IMR-90 (cell line): Measurements from ENCODE around the gene LAPTM5. TPM values are rescaled to one million over a fixed set of nuclear protein-coding genes. Genes with fewer than 3 reads are reported as not detected.

Experiments used
- ATAC-seq: fragments of 200-7000 bp; cut with Tn5 transposase; 2 replicates; pipeline ENCODE4 v1.9.1; 2020; ENCODE audit warnings: low read depth, mild to moderate bottlenecking, moderate library complexity
- BruUV-seq: library from RNA; stranded (reverse); fragments of 400-500 nt; replicated peaks from 2 replicates; lab custom pipeline; 2021; lab: Mats Ljungman, UMichigan
- CTCF ChIA-PET: fragments of 300-600 bp; formaldehyde crosslinking; extraction: SDS; loops from one replicate; lab custom pipeline; 2021; ENCODE audit warnings: antibody characterized with exemption; lab: Yijun Ruan, JAX
- POLR2A ChIA-PET: fragments of 300-600 bp; sonication (Branson Sonifier 250); formaldehyde crosslinking; loops from one replicate; lab custom pipeline; 2022; ENCODE audit warnings: antibody characterized with exemption; ENCODE audit not compliant: unreplicated experiment; lab: Charles Lee
- DNase-seq: peaks from one replicate; pipeline ENCODE4 v3.0.0; 2013
- H2AFZ ChIP-seq: replicated peaks from 2 replicates; pipeline ENCODE3; 2013; ENCODE audit warnings: low read length, mild to moderate bottlenecking; ENCODE audit not compliant: poor library complexity
- H2AK5ac ChIP-seq: 2 replicates; pipeline ENCODE4 v1.6.1; 2013; ENCODE audit warnings: low read depth, low read length, inconsistent platforms
- H2AK9ac ChIP-seq: replicated peaks from 2 replicates; pipeline ENCODE3; 2013; ENCODE audit warnings: mild to moderate bottlenecking, low read depth, low read length, moderate library complexity; ENCODE audit not compliant: poor library complexity
- H2BK120ac ChIP-seq: 2 replicates; pipeline ENCODE4 v1.6.1; 2013; ENCODE audit warnings: low read depth, low read length, inconsistent platforms
- H2BK15ac ChIP-seq: 3 replicates; pipeline ENCODE4 v1.6.1; 2013; ENCODE audit warnings: low read depth, low read length, inconsistent platforms
- H2BK20ac ChIP-seq: 2 replicates; pipeline ENCODE4 v1.6.1; 2013; ENCODE audit warnings: low read depth, mild to moderate bottlenecking, inconsistent platforms, low read length, moderate library complexity
- H2BK5ac ChIP-seq: 2 replicates; pipeline ENCODE4 v1.6.1; 2013; ENCODE audit warnings: mild to moderate bottlenecking, low read depth, low read length, inconsistent platforms; ENCODE audit not compliant: poor library complexity, severe bottlenecking
- H3K14ac ChIP-seq: replicated peaks from 2 replicates; pipeline ENCODE4 v1.6.1; 2013; ENCODE audit warnings: low read depth, low read length, inconsistent platforms
- H3K18ac ChIP-seq: 2 replicates; pipeline ENCODE4 v1.6.1; 2013; ENCODE audit warnings: low read depth, low read length, control low read depth
- H3K23ac ChIP-seq: 2 replicates; pipeline ENCODE4 v1.6.1; 2013; ENCODE audit warnings: low read depth, low read length, inconsistent platforms
- H3K27ac ChIP-seq: 2 replicates; pipeline ENCODE4 v1.5.1; 2013; ENCODE audit warnings: mild to moderate bottlenecking, control low read depth, low read length; ENCODE audit not compliant: insufficient read depth
- H3K27me3 ChIP-seq: 2 replicates; pipeline ENCODE4 v1.6.1; 2013; ENCODE audit warnings: low read length; ENCODE audit not compliant: control insufficient read depth, insufficient read depth
- H3K36me3 ChIP-seq: 2 replicates; pipeline ENCODE4 v1.6.1; 2013; ENCODE audit warnings: low read length, mixed read lengths; ENCODE audit not compliant: control insufficient read depth, insufficient read depth
- H3K4ac ChIP-seq: 2 replicates; pipeline ENCODE4 v1.6.1; 2013; ENCODE audit warnings: low read depth, low read length, inconsistent platforms
- H3K4me1 ChIP-seq: 2 replicates; pipeline ENCODE4 v1.6.1; 2013; ENCODE audit warnings: low read length, mixed read lengths; ENCODE audit not compliant: control insufficient read depth, insufficient read depth
- H3K4me2 ChIP-seq: 2 replicates; pipeline ENCODE4 v1.6.1; 2013; ENCODE audit warnings: low read depth, mild to moderate bottlenecking, control low read depth, low read length, moderate library complexity
- H3K4me3 ChIP-seq: 2 replicates; pipeline ENCODE4 v1.5.1; 2013; ENCODE audit warnings: low read depth, mild to moderate bottlenecking, control low read depth, low read length, moderate library complexity; ENCODE audit not compliant: insufficient read depth
- H3K56ac ChIP-seq: 2 replicates; pipeline ENCODE4 v1.6.1; 2013; ENCODE audit warnings: low read length, inconsistent platforms; ENCODE audit not compliant: insufficient read depth; ENCODE audit errors: extremely low read depth
- H3K79me1 ChIP-seq, 2 experiments: 2 replicates each; pipeline ENCODE4 v1.6.1; 2013; ENCODE audit warnings: low read length in 2 of 2, inconsistent platforms in 1 of 2, low read depth in 1 of 2
- H3K9ac ChIP-seq: 2 replicates; pipeline ENCODE4 v1.6.1; 2013; ENCODE audit warnings: low read depth, low read length, control low read depth
- H3K9me1 ChIP-seq: 2 replicates; pipeline ENCODE4 v1.6.1; 2013; ENCODE audit warnings: low read length, inconsistent platforms; ENCODE audit not compliant: insufficient read depth
- H3K9me3 ChIP-seq: 2 replicates; pipeline ENCODE4 v1.6.1; 2013; ENCODE audit warnings: low read length; ENCODE audit not compliant: control insufficient read depth, insufficient read depth
- H4K20me1 ChIP-seq: 2 replicates; pipeline ENCODE4 v1.6.1; 2013; ENCODE audit warnings: low read length, inconsistent platforms; ENCODE audit not compliant: insufficient read depth
- H4K5ac ChIP-seq: 2 replicates; pipeline ENCODE4 v1.6.1; 2013; ENCODE audit warnings: mild to moderate bottlenecking, low read depth, low read length, control low read depth
- H4K8ac ChIP-seq, 2 experiments: 2 replicates each; pipeline ENCODE4 v1.6.1; 2013; ENCODE audit warnings: low read depth in 2 of 2, low read length in 2 of 2, control low read depth in 1 of 2, inconsistent platforms in 1 of 2
- H4K91ac ChIP-seq: 2 replicates; pipeline ENCODE4 v1.6.1; 2013; ENCODE audit warnings: low read depth, low read length, inconsistent platforms; ENCODE audit not compliant: insufficient read depth
- BHLHE40 ChIP-seq: fragments of 150-350 bp; IDR thresholded peaks from 2 replicates; pipeline ENCODE4 v1.6.1; 2016; ENCODE audit warnings: mild to moderate bottlenecking, low read depth, low read length
- CEBPB ChIP-seq: IDR thresholded peaks from 2 replicates; pipeline ENCODE4 v1.6.1; 2012; ENCODE audit warnings: low read depth, low read length, improper control_type of control experiment
- CHD1 ChIP-seq: IDR thresholded peaks from 2 replicates; pipeline ENCODE4 v1.6.1; 2012; ENCODE audit warnings: low read depth, low read length, improper control_type of control experiment
- FOS ChIP-seq: fragments of 150-350 bp; IDR thresholded peaks from 2 replicates; pipeline ENCODE4 v1.6.1; 2016; ENCODE audit warnings: low read depth, low read length
- MAFK ChIP-seq: IDR thresholded peaks from 2 replicates; pipeline ENCODE4 v1.6.1; 2012; ENCODE audit warnings: low read depth, low read length, improper control_type of control experiment
- NFE2L2 ChIP-seq: fragments of 150-350 bp; IDR thresholded peaks from 2 replicates; pipeline ENCODE4 v1.6.1; 2016; ENCODE audit warnings: low read depth, mild to moderate bottlenecking, low read length
- POLR2A ChIP-seq: IDR thresholded peaks from 2 replicates; pipeline ENCODE4 v1.6.1; 2012; ENCODE audit warnings: mild to moderate bottlenecking, low read depth, low read length
- RAD21 ChIP-seq: IDR thresholded peaks from 2 replicates; pipeline ENCODE4 v1.6.1; 2012; ENCODE audit warnings: low read length, improper control_type of control experiment
- RCOR1 ChIP-seq: IDR thresholded peaks from 2 replicates; pipeline ENCODE4 v1.6.1; 2012; ENCODE audit warnings: mild to moderate bottlenecking, low read length, improper control_type of control experiment; ENCODE audit not compliant: insufficient replicate concordance
- WGBS, 2 experiments: methylation state at CpG; one replicate each; pipeline versions ENCODE4 v1.1.5 to v1.1.7; 2013; ENCODE audit warnings: missing lambda C conversion rate in 2 of 2; ENCODE audit not compliant: insufficient read length in 1 of 2; ENCODE audit errors: extremely low coverage in 2 of 2; 5-methylcytosine and 5-hydroxymethylcytosine counted together
- dilution Hi-C: fragments of 300-500 bp; cut with HindIII; formaldehyde crosslinking; loops from one replicate; pipeline ENCODE4 v1.14.3; 2018; ENCODE audit warnings: low sequenced_read_pairs; ENCODE audit not compliant: unreplicated experiment
- in situ Hi-C: fragments of 300-500 bp; cut with MboI; formaldehyde crosslinking; loops from 3 replicates; pipeline ENCODE4 v1.14.3; 2019; ENCODE audit warnings: low sequenced_read_pairs, inconsistent platforms, mixed read lengths
- intact Hi-C: fragments of 100-400 bp; cut with micrococcal nuclease; formaldehyde crosslinking; loops from 2 replicates; pipeline ENCODE4 v1.10.0; 2022
- polyA plus RNA-seq, 3 experiments: library from polyadenylated mRNA; depleted of rRNA; stranded (reverse); fragments of >200 nt; gene quantifications; 2 replicates each; pipeline ENCODE4 v1.2.3, GENCODE V29; 2012; ENCODE audit warnings: low replicate concordance in 1 of 3
- total RNA-seq: library from RNA; depleted of rRNA; stranded (reverse); fragments of >200 nt; gene quantifications from 2 replicates; pipeline ENCODE4 v1.2.3, GENCODE V29; 2012
- TF ChIP-seq, protein P1 (sequence below): fragments of 150-350 bp; IDR thresholded peaks from 2 replicates; pipeline ENCODE4 v1.6.1; 2016; ENCODE audit warnings: low read depth, mild to moderate bottlenecking, low read length, moderate library complexity, borderline replicate concordance
- TF ChIP-seq, protein P2 (sequence below): fragments of 150-350 bp; IDR thresholded peaks from 2 replicates; pipeline ENCODE4 v1.6.1; 2017; ENCODE audit warnings: mild to moderate bottlenecking, antibody characterized with exemption, low read length, low read depth

The LAPTM5 gene
- total and polyA plus RNA-seq, 2 of the 4 experiments (the other 2 are of a cell fraction): 0.09 TPM; not detected in 1

DNA sequence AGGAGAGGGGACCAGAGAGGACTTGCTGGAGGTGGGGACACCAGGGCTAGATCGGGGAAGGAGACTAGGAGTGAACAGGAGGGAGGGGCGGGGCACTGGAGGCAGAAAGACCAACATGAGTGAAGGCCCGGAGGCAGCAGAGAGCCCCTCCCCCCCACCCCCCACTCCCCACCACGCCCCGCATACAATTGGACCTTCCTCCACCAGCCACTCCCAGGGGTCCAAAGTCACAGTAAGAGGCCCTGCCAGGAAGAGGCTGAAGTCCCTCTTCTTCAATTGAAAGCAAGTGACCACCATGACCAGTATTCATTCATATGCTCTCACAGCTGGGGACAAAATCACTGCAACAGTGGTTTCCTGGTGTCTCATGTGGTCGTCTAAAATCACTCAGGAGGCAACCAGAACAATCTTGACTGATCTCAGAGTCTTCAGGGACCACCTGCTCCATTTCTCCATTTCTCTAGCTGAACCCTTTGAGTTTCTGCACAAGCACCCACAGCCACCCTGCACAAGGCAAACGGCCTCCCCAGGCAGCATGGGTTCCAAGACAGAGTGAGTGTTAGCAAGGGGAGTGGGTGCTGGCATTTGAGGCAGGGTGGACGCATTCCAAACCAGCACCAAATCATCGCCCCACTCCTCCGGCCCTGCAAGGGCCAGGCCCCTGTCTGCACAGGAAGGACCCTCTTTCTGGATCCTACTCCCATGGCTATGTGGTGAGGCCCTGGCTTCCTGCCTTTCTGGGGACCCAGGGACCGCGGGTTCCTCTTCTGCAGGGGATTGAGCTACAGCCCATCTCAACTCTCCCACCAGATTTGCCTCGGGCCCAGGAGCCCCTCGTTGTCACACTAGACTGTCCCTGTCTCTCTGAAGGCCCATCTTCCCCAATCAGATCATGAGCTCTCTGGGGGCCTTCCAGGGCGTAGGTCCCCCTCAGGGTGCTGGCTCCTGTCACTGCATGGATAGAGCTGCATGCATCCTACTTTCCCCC is 17.0 kb downstream of the LAPTM5 start:
- H2BK20ac ChIP-seq: no peak overlapping the region
- WGBS, 2 experiments: 53% methylated on average over 3 of the region's 15 CpGs; no CpG with 5 or more reads in 1 of the 2 experiments
- in situ Hi-C loops: no loop called here
- H3K79me1 ChIP-seq: no peaks in the 10 kb centered on the region
- dilution Hi-C loops: no loop called here
- no peaks in the 10 kb centered on the region for H3K36me3 ChIP-seq
- no peak overlapping the region for H3K9ac ChIP-seq
- no peak overlapping the region for H4K5ac ChIP-seq
- H3K27me3 ChIP-seq: peaks cover 38% of the 10 kb centered on the region
- no peak overlapping the region for H3K56ac ChIP-seq
- no peak overlapping the region for H3K27ac ChIP-seq
- no peak overlapping the region for H4K91ac ChIP-seq
- H3K14ac ChIP-seq: no peak overlapping the region
- no peak overlapping the region for H2BK5ac ChIP-seq
- H3K4me1 ChIP-seq: no peaks in the 10 kb centered on the region
- no peak overlapping the region for H3K4me3 ChIP-seq
- no peaks in the 10 kb centered on the region for H3K9me1 ChIP-seq
- no peak overlapping the region for H3K18ac ChIP-seq
- peak overlapping the region; percentile 19 for H2AK9ac ChIP-seq
- H2BK120ac ChIP-seq: no peak overlapping the region
- intact Hi-C loops: no loop called here
- no peak for ATAC-seq
- H2BK15ac ChIP-seq: no peak overlapping the region
- TF ChIP-seq RAD21: no peak
- TF ChIP-seq POLR2A: no peak
- no peak for TF ChIP-seq FOS
- TF ChIP-seq CHD1: no peak
- no peak for TF ChIP-seq NFE2L2
- TF ChIP-seq CEBPB: no peak
- no peak for TF ChIP-seq RCOR1
- TF ChIP-seq, protein P1, sequence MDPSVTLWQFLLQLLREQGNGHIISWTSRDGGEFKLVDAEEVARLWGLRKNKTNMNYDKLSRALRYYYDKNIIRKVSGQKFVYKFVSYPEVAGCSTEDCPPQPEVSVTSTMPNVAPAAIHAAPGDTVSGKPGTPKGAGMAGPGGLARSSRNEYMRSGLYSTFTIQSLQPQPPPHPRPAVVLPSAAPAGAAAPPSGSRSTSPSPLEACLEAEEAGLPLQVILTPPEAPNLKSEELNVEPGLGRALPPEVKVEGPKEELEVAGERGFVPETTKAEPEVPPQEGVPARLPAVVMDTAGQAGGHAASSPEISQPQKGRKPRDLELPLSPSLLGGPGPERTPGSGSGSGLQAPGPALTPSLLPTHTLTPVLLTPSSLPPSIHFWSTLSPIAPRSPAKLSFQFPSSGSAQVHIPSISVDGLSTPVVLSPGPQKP: no peak
- TF ChIP-seq MAFK: no peak
- TF ChIP-seq, protein P2, sequence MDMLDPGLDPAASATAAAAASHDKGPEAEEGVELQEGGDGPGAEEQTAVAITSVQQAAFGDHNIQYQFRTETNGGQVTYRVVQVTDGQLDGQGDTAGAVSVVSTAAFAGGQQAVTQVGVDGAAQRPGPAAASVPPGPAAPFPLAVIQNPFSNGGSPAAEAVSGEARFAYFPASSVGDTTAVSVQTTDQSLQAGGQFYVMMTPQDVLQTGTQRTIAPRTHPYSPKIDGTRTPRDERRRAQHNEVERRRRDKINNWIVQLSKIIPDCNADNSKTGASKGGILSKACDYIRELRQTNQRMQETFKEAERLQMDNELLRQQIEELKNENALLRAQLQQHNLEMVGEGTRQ: no peak
- no peak for TF ChIP-seq BHLHE40
- CTCF ChIA-PET: no interaction called here
- H4K20me1 ChIP-seq: no peaks in the 10 kb centered on the region
- no peak overlapping the region for H3K23ac ChIP-seq
- H2AFZ ChIP-seq: peak overlapping the region; percentile 14
- H2AK5ac ChIP-seq: no peak overlapping the region
- H4K8ac ChIP-seq: no peak overlapping the region
- no TSS peak for BruUV-seq
- H3K9me3 ChIP-seq: peaks cover 7% of the 10 kb centered on the region
- H3K4ac ChIP-seq: no peak overlapping the region
- POLR2A ChIA-PET: no interaction called here
- no peak overlapping the region for H3K4me2 ChIP-seq
- no peak for DNase-seq
